ENCODE results near the gene INPP5D. TPM values are rescaled to one million over a fixed set of nuclear protein-coding genes. Genes with fewer than 3 reads are reported as not detected.
"Not testable (repeated sequence)": the region's sequence is repeated elsewhere in the genome, so short reads cannot be mapped to it uniquely, and the experiment has no call there.

INPP5D gene
- total RNA-seq, 1 donor from 2014 or later: 18.3 TPM

DNA sequence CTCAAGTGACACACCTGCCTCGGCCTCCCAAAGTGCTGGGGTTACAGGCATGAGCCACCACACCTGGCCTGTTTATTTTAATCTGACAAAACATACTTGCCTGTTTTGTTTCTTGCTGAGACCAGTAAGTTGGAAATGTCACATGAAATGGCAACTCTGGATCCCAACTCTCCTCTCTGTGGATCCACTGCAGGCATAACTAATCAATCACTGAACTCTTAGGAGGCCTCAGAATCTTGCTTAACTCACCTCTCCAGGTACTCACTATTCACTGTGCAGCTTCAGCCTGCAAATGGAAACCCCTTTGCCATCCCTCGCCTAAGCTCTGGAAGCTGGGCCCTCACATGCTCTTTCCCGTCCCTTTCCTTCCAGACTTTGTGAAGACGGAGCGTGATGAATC, 134.9 kb downstream of the INPP5D start:
- Mint-ChIP-seq H3K27me3 (no peaks in the 10 kb centered on the region), H3K4me3 (no peak overlapping the region), H3K36me3 (no peaks in the 10 kb centered on the region), H3K4me1 (ENCODE audit: unreplicated experiment) (no peaks in the 10 kb centered on the region), H3K9me3 (no peaks in the 10 kb centered on the region), H3K27ac (no peak overlapping the region)
- DNase-seq (ENCODE audit: extremely low spot score, unreplicated experiment): no peak
- TF ChIP-seq, protein P1, sequence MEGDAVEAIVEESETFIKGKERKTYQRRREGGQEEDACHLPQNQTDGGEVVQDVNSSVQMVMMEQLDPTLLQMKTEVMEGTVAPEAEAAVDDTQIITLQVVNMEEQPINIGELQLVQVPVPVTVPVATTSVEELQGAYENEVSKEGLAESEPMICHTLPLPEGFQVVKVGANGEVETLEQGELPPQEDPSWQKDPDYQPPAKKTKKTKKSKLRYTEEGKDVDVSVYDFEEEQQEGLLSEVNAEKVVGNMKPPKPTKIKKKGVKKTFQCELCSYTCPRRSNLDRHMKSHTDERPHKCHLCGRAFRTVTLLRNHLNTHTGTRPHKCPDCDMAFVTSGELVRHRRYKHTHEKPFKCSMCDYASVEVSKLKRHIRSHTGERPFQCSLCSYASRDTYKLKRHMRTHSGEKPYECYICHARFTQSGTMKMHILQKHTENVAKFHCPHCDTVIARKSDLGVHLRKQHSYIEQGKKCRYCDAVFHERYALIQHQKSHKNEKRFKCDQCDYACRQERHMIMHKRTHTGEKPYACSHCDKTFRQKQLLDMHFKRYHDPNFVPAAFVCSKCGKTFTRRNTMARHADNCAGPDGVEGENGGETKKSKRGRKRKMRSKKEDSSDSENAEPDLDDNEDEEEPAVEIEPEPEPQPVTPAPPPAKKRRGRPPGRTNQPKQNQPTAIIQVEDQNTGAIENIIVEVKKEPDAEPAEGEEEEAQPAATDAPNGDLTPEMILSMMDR (conservative IDR thresholded peaks at IDR 0.05): no peak

- no peak overlapping the region for H3K27ac Mint-ChIP-seq
- no peaks in the 10 kb centered on the region for H3K9me3 Mint-ChIP-seq
- no peaks in the 10 kb centered on the region for H3K36me3 Mint-ChIP-seq
- H3K4me3 Mint-ChIP-seq: no peak overlapping the region
- TF ChIP-seq, protein P1 (conservative IDR thresholded peaks at IDR 0.05): no peak
- H3K27me3 Mint-ChIP-seq: no peaks in the 10 kb centered on the region
- no peaks in the 10 kb centered on the region for H3K4me1 Mint-ChIP-seq (ENCODE audit: unreplicated experiment)
- no peak for DNase-seq (ENCODE audit: extremely low spot score, unreplicated experiment)
Measured at GRCh38 chr2:233197022-233197421, 136.9 kb downstream of the INPP5D start.

- Mint-ChIP-seq H3K4me1 (ENCODE audit: unreplicated experiment) (no peaks in the 10 kb centered on the region), H3K27me3 (no peaks in the 10 kb centered on the region), H3K9me3 (no peaks in the 10 kb centered on the region), H3K27ac (no peak overlapping the region), H3K4me3 (no peak overlapping the region), H3K36me3 (no peaks in the 10 kb centered on the region)
- TF ChIP-seq, protein P1 (conservative IDR thresholded peaks at IDR 0.05): no peak
- no peak for DNase-seq (ENCODE audit: extremely low spot score, unreplicated experiment)
Measured at GRCh38 chr2:233198026-233198425, 137.9 kb downstream of the INPP5D start.

DNA sequence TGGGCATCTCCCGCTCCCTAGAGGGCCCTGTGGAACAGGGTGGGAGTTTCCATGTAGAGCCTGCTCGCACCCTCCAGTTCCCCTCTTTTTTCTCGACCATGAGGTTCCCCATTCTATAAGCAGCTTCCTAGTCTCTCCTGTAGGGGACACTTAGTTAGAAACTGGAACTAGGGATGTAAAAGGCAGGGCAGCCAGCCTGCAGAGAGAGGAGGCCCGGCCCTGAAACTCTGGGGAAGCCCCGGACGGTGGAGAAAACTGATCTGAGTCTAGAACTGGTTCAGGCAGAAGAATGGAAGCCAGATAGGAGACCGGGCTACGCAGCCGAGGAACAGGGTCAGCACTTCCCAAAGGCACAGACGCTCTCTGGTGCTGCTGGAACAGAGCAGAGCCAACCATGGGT, 139.7 kb downstream of the INPP5D start:
- Mint-ChIP-seq H3K9me3 (no peaks in the 10 kb centered on the region), H3K4me1 (ENCODE audit: unreplicated experiment) (no peaks in the 10 kb centered on the region), H3K27me3 (no peaks in the 10 kb centered on the region), H3K36me3 (peaks cover 5% of the 10 kb centered on the region), H3K4me3 (no peak overlapping the region), H3K27ac (no peak overlapping the region)
- no peak for DNase-seq (ENCODE audit: extremely low spot score, unreplicated experiment)
- TF ChIP-seq, protein P1 (conservative IDR thresholded peaks at IDR 0.05): no peak

DNA sequence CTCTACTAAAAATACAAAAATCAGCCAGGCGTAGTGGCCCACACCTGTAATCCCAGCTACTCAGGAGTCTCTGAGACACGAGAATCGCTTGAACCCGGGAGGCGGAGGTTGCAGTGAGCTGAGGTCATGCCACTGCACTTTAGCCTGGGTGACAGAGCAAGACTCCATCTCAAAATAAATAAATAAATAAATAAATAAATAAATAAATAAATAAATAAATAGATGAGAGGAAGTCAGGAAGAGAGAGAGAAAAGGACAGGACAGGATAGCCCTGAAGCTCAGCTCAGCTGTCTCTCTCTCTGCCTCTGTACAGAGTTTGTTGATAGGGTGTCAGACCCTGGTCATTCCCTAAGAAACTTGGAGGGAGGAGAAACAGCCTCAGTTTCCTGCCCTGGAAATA, 140.6 kb downstream of the INPP5D start:
- H3K36me3 Mint-ChIP-seq; DNase-seq (ENCODE audit: extremely low spot score, unreplicated experiment); H3K4me1 Mint-ChIP-seq (ENCODE audit: unreplicated experiment); H3K27ac Mint-ChIP-seq; H3K4me3 Mint-ChIP-seq; H3K27me3 Mint-ChIP-seq; H3K9me3 Mint-ChIP-seq: not testable (repeated sequence)

DNA sequence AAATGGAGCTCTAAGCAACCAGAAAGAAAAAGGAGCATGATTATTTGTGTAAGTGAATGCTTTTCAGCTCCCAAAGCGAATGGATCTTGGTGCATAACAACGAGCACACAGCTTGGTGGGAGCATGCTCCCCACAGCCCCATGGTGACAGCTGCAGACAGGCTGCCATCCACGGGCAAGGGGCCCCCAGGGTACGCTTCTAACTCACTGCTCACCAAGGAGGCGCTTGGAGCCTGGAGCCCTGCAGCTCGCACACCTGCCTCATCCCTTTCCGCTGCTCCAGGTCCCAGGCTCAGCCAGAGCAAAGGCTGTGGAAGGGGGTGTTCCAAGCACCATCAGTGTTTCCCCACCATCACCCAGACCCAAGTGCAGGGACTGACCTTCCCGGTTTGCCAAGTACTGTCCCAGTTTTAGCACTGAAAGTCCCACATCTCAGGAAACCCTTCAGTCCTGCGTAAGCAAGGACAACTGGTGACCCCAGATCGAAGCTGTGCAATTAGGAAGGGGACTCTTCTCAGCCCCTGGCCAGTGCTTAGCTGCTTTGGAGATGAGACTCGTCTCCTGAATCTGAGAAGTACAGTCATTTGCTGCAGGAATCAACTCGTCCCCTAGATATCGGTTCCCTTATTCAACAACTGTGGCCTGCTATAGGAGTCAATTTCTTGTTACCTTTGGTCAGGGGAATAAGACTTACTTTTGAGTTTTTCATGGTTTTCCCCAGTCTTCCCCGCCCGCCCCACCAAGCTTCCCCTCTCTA, 141.3 kb downstream of the INPP5D start:
- Mint-ChIP-seq H3K27ac (no peak overlapping the region), H3K4me1 (ENCODE audit: unreplicated experiment) (no peaks in the 10 kb centered on the region), H3K9me3 (no peaks in the 10 kb centered on the region), H3K27me3 (no peaks in the 10 kb centered on the region), H3K4me3 (no peak overlapping the region), H3K36me3 (peaks cover 5% of the 10 kb centered on the region)
- TF ChIP-seq, protein P1 (conservative IDR thresholded peaks at IDR 0.05): no peak
- no peak for DNase-seq (ENCODE audit: extremely low spot score, unreplicated experiment)
